ENCODE data around the gene ADGRL2.

The ADGRL2 gene

GRCh38 chr1:81805537-81806431, 5.0 kb downstream of the ADGRL2 start:
- DNase-seq (ENCODE audit: low spot score): no peak

GRCh38 chr1:81806432-81806770, 5.7 kb downstream of the ADGRL2 start:
- no peak for DNase-seq (ENCODE audit: low spot score)

- DNase-seq (ENCODE audit: low spot score): no peak
These were observed 8.0 kb downstream of the ADGRL2 start for GRCh38 chr1:81808760-81809159.

GRCh38 chr1:81809808-81810207, 9.1 kb downstream of the ADGRL2 start:
- DNase-seq (ENCODE audit: low spot score): no peak

GRCh38 chr1:81811757-81812371, 11.1 kb downstream of the ADGRL2 start:
- no peak for DNase-seq (ENCODE audit: low spot score)

- no peak for DNase-seq (ENCODE audit: low spot score)
These were observed 12.0 kb downstream of the ADGRL2 start for GRCh38 chr1:81812712-81813111.

GRCh38 chr1:81813691-81814090, 13.0 kb downstream of the ADGRL2 start:
- DNase-seq (ENCODE audit: low spot score): no peak

- DNase-seq (ENCODE audit: low spot score): no peak
These were observed 18.9 kb downstream of the ADGRL2 start for GRCh38 chr1:81819613-81820012.

- no peak for DNase-seq (ENCODE audit: low spot score)
These were observed 20.0 kb downstream of the ADGRL2 start for GRCh38 chr1:81820765-81821164.

- DNase-seq (ENCODE audit: low spot score): no peak
These were observed 22.3 kb downstream of the ADGRL2 start for GRCh38 chr1:81823082-81823481.

- DNase-seq (ENCODE audit: low spot score): no peak
These were observed 24.0 kb downstream of the ADGRL2 start for GRCh38 chr1:81824759-81825158.

GRCh38 chr1:81827942-81828341, 27.2 kb downstream of the ADGRL2 start:
- DNase-seq (ENCODE audit: low spot score): no peak

GRCh38 chr1:81832573-81832972, 31.8 kb downstream of the ADGRL2 start:
- no peak for DNase-seq (ENCODE audit: low spot score)

GRCh38 chr1:81833722-81834121, 33.0 kb downstream of the ADGRL2 start:
- DNase-seq (ENCODE audit: low spot score): no peak

GRCh38 chr1:81834268-81834667, 33.5 kb downstream of the ADGRL2 start:
- DNase-seq (ENCODE audit: low spot score): no peak

GRCh38 chr1:81834921-81835698, 34.4 kb downstream of the ADGRL2 start:
- no peak for DNase-seq (ENCODE audit: low spot score)

GRCh38 chr1:81836007-81836626, 35.4 kb downstream of the ADGRL2 start:
- no peak for DNase-seq (ENCODE audit: low spot score)

GRCh38 chr1:81838600-81839218, 38.0 kb downstream of the ADGRL2 start:
- DNase-seq (ENCODE audit: low spot score): no peak

- DNase-seq (ENCODE audit: low spot score): no peak
These were observed 40.1 kb downstream of the ADGRL2 start for GRCh38 chr1:81840805-81841204.

- no peak for DNase-seq (ENCODE audit: low spot score)
These were observed 41.1 kb downstream of the ADGRL2 start for GRCh38 chr1:81841795-81842194.

GRCh38 chr1:81844477-81844876, 43.7 kb downstream of the ADGRL2 start:
- DNase-seq (ENCODE audit: low spot score): no peak

- no peak for DNase-seq (ENCODE audit: low spot score)
These were observed 45.9 kb downstream of the ADGRL2 start for GRCh38 chr1:81846630-81847029.
